Transverse colon (tissue), 4 donors: ENCODE measurements around the gene LACTBL1.

Experiments
- POLR2AphosphoS5 ChIP-seq, 3 donors: sonication (generic); formaldehyde crosslinking; IDR thresholded peaks; one replicate each; pipeline ENCODE4 v1.6.1; 2016; ENCODE audit warnings: antibody characterized with exemption in 3 of 3
- TF ChIP-seq, protein P1 (sequence below), 5 experiments: fragments of 200-600 bp in 3 of 5; fragments of 450-650 bp in 2 of 5; sonication (generic) in 3 of 5; IDR thresholded peaks; 1 replicate in 2 of 5; 2 replicates in 3 of 5; pipeline ENCODE4 v1.5.1; 2016 to 2017; ENCODE audit warnings: antibody characterized with exemption in 5 of 5, inconsistent platforms in 3 of 5, mild to moderate bottlenecking in 2 of 5, moderate library complexity in 1 of 5

DNA sequence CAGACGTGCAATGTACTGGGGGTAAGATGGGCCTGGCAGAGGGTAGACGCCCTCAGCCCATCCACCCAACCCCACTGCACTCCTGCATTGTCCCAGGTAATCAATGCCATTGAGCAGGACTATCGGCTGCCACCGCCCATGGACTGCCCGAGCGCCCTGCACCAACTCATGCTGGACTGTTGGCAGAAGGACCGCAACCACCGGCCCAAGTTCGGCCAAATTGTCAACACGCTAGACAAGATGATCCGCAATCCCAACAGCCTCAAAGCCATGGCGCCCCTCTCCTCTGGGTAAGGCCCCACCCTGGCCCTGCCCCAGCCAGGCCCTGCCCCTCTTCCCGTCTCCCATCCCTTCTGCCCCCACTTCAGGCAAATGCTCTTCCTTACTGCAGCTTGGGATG is 62.4 kb downstream of the LACTBL1 start:
- no peak for TF ChIP-seq POLR2AphosphoS5 (IDR thresholded peaks at IDR 0.05)
- TF ChIP-seq, protein P1, sequence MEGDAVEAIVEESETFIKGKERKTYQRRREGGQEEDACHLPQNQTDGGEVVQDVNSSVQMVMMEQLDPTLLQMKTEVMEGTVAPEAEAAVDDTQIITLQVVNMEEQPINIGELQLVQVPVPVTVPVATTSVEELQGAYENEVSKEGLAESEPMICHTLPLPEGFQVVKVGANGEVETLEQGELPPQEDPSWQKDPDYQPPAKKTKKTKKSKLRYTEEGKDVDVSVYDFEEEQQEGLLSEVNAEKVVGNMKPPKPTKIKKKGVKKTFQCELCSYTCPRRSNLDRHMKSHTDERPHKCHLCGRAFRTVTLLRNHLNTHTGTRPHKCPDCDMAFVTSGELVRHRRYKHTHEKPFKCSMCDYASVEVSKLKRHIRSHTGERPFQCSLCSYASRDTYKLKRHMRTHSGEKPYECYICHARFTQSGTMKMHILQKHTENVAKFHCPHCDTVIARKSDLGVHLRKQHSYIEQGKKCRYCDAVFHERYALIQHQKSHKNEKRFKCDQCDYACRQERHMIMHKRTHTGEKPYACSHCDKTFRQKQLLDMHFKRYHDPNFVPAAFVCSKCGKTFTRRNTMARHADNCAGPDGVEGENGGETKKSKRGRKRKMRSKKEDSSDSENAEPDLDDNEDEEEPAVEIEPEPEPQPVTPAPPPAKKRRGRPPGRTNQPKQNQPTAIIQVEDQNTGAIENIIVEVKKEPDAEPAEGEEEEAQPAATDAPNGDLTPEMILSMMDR (IDR thresholded peaks at IDR 0.05) = no peak
